ENCODE data around the gene MAPK11.

GRCh38 chr22:50252082-50253045 lies 17.8 kb downstream of the MAPK11 start:
- TF ChIP-seq BRCA1 (IDR thresholded peaks at IDR 0.05; ENCODE audit: low read depth, low read length) (no peak), EP300 (IDR thresholded peaks at IDR 0.05; ENCODE audit: borderline replicate concordance in 1 of 2, control insufficient read depth in 1 of 2, low read depth in 2 of 2, low read length in 2 of 2) (no peak), GABPA (IDR thresholded peaks at IDR 0.05; ENCODE audit: low read depth) (no peak), CUX1 (IDR thresholded peaks at IDR 0.05; ENCODE audit: insufficient replicate concordance, low read depth, low read length) (no peak), CHD4 (IDR thresholded peaks at IDR 0.05) (no peak), TAF1 (IDR thresholded peaks at IDR 0.05; ENCODE audit: borderline replicate concordance, low read depth, low read length) (no peak), CREB1 (IDR thresholded peaks at IDR 0.05; ENCODE audit: low read depth) (no peak), CTCF (IDR thresholded peaks at IDR 0.05 in 2 of 3, conservative IDR thresholded peaks at IDR 0.05 in 1 of 3; ENCODE audit: control insufficient read depth in 2 of 3, extremely low read depth in 1 of 3, insufficient read depth in 1 of 3, low read depth in 3 of 3, low read length in 3 of 3) (peak; percentile 70 to 82 (median 77)), FOXK2 (IDR thresholded peaks at IDR 0.05) (peak; percentile 56), ETV6 (conservative IDR thresholded peaks at IDR 0.05 in 1 of 2, IDR thresholded peaks at IDR 0.05 in 1 of 2; ENCODE audit: borderline replicate concordance in 1 of 2, low read depth in 1 of 2) (no peak), EED (IDR thresholded peaks at IDR 0.05; ENCODE audit: low read depth) (no peak), RCOR1 (conservative IDR thresholded peaks at IDR 0.05; ENCODE audit: low read depth, low read length) (no peak), SP1 (IDR thresholded peaks at IDR 0.05; ENCODE audit: low read depth, low read length) (no peak), SIN3A (IDR thresholded peaks at IDR 0.05; ENCODE audit: low read depth, low read length) (no peak)

Data from GM12878 (cell line).